ENCODE measurements around the gene ASTN2.

ASTN2 gene

DNA sequence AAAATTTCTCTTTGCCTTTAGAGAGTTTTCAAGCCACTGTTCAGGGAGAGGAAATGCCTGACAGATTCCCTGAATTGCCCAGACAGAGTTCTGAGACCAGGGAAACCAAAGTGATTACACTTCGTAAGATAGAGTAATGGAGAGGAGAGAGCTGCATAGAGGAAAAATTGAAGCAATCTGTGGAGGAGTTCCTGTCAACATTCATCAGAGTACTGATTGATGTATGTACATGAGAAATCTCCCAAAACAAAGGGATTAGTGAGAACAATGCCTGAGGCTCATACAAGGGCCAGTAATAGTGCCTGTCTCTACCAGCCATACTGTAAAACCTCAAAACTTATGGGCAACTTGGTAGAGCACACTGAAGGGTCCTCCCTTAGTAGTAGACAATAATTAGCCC lies 806.8 kb downstream of the ASTN2 start:
- no peak overlapping the region for H3K4me3 ChIP-seq (ENCODE audit: low read depth, low read length)
- DNase-seq (ENCODE audit: low read depth): no peak
- TF ChIP-seq CTCF (IDR thresholded peaks at IDR 0.05; ENCODE audit: low read depth, low read length) (no peak), POLR2A (IDR thresholded peaks at IDR 0.05; ENCODE audit: extremely low read depth, insufficient read length) (no peak), MYC (IDR thresholded peaks at IDR 0.05; ENCODE audit: low read depth, low read length) (no peak)
- TF ChIP-seq, protein P1, sequence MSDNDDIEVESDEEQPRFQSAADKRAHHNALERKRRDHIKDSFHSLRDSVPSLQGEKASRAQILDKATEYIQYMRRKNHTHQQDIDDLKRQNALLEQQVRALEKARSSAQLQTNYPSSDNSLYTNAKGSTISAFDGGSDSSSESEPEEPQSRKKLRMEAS (IDR thresholded peaks at IDR 0.05; ENCODE audit: low read depth, low read length): no peak

GRCh38 chr9:116605904-116606341 lies 808.9 kb downstream of the ASTN2 start:
- no peak overlapping the region for H3K4me3 ChIP-seq (ENCODE audit: low read depth, low read length)
- no peak for DNase-seq (ENCODE audit: low read depth)
- no peak for TF ChIP-seq CTCF (IDR thresholded peaks at IDR 0.05; ENCODE audit: low read depth, low read length)
- TF ChIP-seq, protein P1 (IDR thresholded peaks at IDR 0.05; ENCODE audit: low read depth, low read length): no peak
- TF ChIP-seq MYC (IDR thresholded peaks at IDR 0.05; ENCODE audit: low read depth, low read length): no peak
- TF ChIP-seq POLR2A (IDR thresholded peaks at IDR 0.05; ENCODE audit: extremely low read depth, insufficient read length): no peak

GRCh38 chr9:116605060-116605459 lies 809.8 kb downstream of the ASTN2 start:
- no peak overlapping the region for H3K4me3 ChIP-seq (ENCODE audit: low read depth, low read length)
- TF ChIP-seq MYC (IDR thresholded peaks at IDR 0.05; ENCODE audit: low read depth, low read length) (no peak), POLR2A (IDR thresholded peaks at IDR 0.05; ENCODE audit: extremely low read depth, insufficient read length) (no peak), CTCF (IDR thresholded peaks at IDR 0.05; ENCODE audit: low read depth, low read length) (no peak)
- TF ChIP-seq, protein P1 (IDR thresholded peaks at IDR 0.05; ENCODE audit: low read depth, low read length): no peak
- no peak for DNase-seq (ENCODE audit: low read depth)

DNA sequence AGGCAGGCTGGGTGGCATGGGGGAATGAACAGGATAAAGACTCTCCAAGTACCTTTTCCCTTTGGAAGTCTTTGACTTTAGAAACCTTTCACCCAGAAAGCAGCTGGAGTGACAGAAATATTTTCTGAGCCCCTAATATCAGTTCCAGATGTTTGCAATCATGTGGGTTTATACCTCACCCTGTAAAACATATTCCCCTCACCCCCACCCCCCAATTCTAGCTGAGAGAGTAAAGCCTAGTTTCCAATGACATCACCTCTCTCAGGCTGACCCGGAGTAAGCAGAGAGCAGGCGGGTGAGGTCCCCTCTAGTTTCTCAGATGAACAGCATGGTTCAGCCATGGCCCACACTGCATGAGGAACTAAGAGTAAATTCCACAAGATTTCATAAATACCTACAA lies 810.6 kb downstream of the ASTN2 start:
- no peak for DNase-seq (ENCODE audit: low read depth)
- H3K4me3 ChIP-seq (ENCODE audit: low read depth, low read length): no peak overlapping the region
- TF ChIP-seq, protein P1 (IDR thresholded peaks at IDR 0.05; ENCODE audit: low read depth, low read length): no peak
- TF ChIP-seq MYC (IDR thresholded peaks at IDR 0.05; ENCODE audit: low read depth, low read length) (no peak), CTCF (IDR thresholded peaks at IDR 0.05; ENCODE audit: low read depth, low read length) (no peak), POLR2A (IDR thresholded peaks at IDR 0.05; ENCODE audit: extremely low read depth, insufficient read length) (no peak)

GRCh38 chr9:116599342-116599884 lies 815.4 kb downstream of the ASTN2 start:
- TF ChIP-seq POLR2A (IDR thresholded peaks at IDR 0.05; ENCODE audit: extremely low read depth, insufficient read length) (no peak), MYC (IDR thresholded peaks at IDR 0.05; ENCODE audit: low read depth, low read length) (no peak), CTCF (IDR thresholded peaks at IDR 0.05; ENCODE audit: low read depth, low read length) (no peak)
- TF ChIP-seq, protein P1 (IDR thresholded peaks at IDR 0.05; ENCODE audit: low read depth, low read length): no peak
- no peak for DNase-seq (ENCODE audit: low read depth)
- no peak overlapping the region for H3K4me3 ChIP-seq (ENCODE audit: low read depth, low read length)
